HepG2 (cell line): Measurements from ENCODE around the gene FAM219A. TPM values are rescaled to one million over a fixed set of nuclear protein-coding genes. Genes with fewer than 3 reads are reported as not detected.

Source experiments
- AKNA ChIP-seq: sonication (generic); formaldehyde crosslinking; IDR thresholded peaks from 2 replicates; pipeline ENCODE4 v1.4.0; 2020; ENCODE audit warnings: missing genetic modification reagents, borderline replicate concordance
- HNF4G ChIP-seq, 2 experiments: sonication (generic) in 1 of 2; formaldehyde crosslinking in 1 of 2; IDR thresholded peaks; 2 replicates each; pipeline versions ENCODE4 v1.4.0 to v1.6.1; 2011 to 2020; ENCODE audit warnings: borderline replicate concordance in 2 of 2, low read depth in 2 of 2, mild to moderate bottlenecking in 2 of 2, low read length in 1 of 2, missing genetic modification reagents in 1 of 2, moderate library complexity in 1 of 2
- KDM1A ChIP-seq: IDR thresholded peaks from 2 replicates; pipeline ENCODE4 v1.6.1; 2016; ENCODE audit warnings: missing compliant biosample characterization
- PAWR ChIP-seq: sonication (generic); formaldehyde crosslinking; IDR thresholded peaks from 2 replicates; pipeline ENCODE4 v1.4.0; 2020; ENCODE audit warnings: missing genetic modification reagents, mild to moderate bottlenecking, borderline replicate concordance
- REST ChIP-seq, 2 experiments: IDR thresholded peaks; 2 replicates each; pipeline ENCODE4 v1.6.1; 2011 to 2012; ENCODE audit warnings: low read length in 2 of 2, borderline replicate concordance in 1 of 2, low read depth in 1 of 2, mild to moderate bottlenecking in 1 of 2, moderate library complexity in 1 of 2
- ZBTB40 ChIP-seq, 2 experiments: fragments of 450-650 bp in 1 of 2; sonication (generic) in 1 of 2; formaldehyde crosslinking in 1 of 2; IDR thresholded peaks; 2 replicates each; pipeline versions ENCODE4 v1.6.1 to v1.8.0; 2016 to 2022; ENCODE audit warnings: antibody characterized with exemption in 1 of 2, mild to moderate bottlenecking in 1 of 2, missing genetic modification reagents in 1 of 2
- ZMAT3 ChIP-seq: sonication (generic); formaldehyde crosslinking; conservative IDR thresholded peaks from 2 replicates; pipeline ENCODE4 v1.7.0; 2021; ENCODE audit warnings: missing genetic modification reagents
- ZNF7 ChIP-seq: IDR thresholded peaks from 2 replicates; pipeline ENCODE4 v1.6.1; 2016; ENCODE audit warnings: missing biosample characterization, missing genetic modification reagents
- ZNF761 ChIP-seq: sonication (generic); formaldehyde crosslinking; conservative IDR thresholded peaks from 2 replicates; pipeline ENCODE4 v1.4.0; 2020; ENCODE audit warnings: mild to moderate bottlenecking, missing genetic modification reagents
- polyA plus RNA-seq, 8 experiments: library from polyadenylated mRNA; depleted of rRNA in 3 of 8; stranded (reverse) in 7 of 8; unstranded in 1 of 8; fragments of >200 nt; fragmentation: Illumina TruSeq in 4 of 8; extraction: Trizol in 4 of 8; gene quantifications; 2 replicates each; pipeline versions ENCODE4 v1.2.1 to v1.2.3, GENCODE V29; 2011 to 2016; ENCODE audit warnings: low read depth in 4 of 8, missing spikeins in 1 of 8, mixed read lengths in 1 of 8; ENCODE audit not compliant: insufficient read depth in 1 of 8
- total RNA-seq, 5 experiments: library from RNA; depleted of rRNA; stranded (reverse); fragments of >200 nt; fragmentation: Illumina TruSeq; extraction: Trizol; gene quantifications; 2 replicates each; pipeline ENCODE4 v1.2.3, GENCODE V29; 2016; ENCODE audit warnings: low read depth in 1 of 5

The FAM219A gene
- total and polyA plus RNA-seq, 2 of the 13 experiments (the other 11 are each of a cell fraction or from before 2014, with no cell fraction given), result 3.9 to 6.4 TPM

GRCh38 chr9:34384368-34385165 lies 73.8 kb downstream of the FAM219A start (continued):
- no peak for TF ChIP-seq ZBTB40 (IDR thresholded peaks at IDR 0.05)
- no peak for TF ChIP-seq ZBTB40 (CRISPR knock-in tag; IDR thresholded peaks at IDR 0.05)
- no peak for TF ChIP-seq ZNF7 (CRISPR knock-in tag)
- no peak for TF ChIP-seq PAWR
- no peak for TF ChIP-seq REST (IDR thresholded peaks at IDR 0.05; ENCODE audit: borderline replicate concordance in 1 of 2, low read depth in 1 of 2, low read length in 2 of 2)
- no peak for TF ChIP-seq KDM1A (CRISPR knock-in tag)
- TF ChIP-seq HNF4G (IDR thresholded peaks at IDR 0.05; ENCODE audit: borderline replicate concordance, low read depth, low read length), result 0 out of 2 replicates have a peak, but pooled peaks have one; percentile 27
- TF ChIP-seq HNF4G (CRISPR knock-in tag; IDR thresholded peaks at IDR 0.05; ENCODE audit: borderline replicate concordance, low read depth), result no peak
- no peak for TF ChIP-seq ZNF761 (CRISPR knock-in tag)
- no peak for TF ChIP-seq ZMAT3 (CRISPR knock-in tag)
- TF ChIP-seq AKNA, result no peak
